HepG2 (cell line): ENCODE measurements around the gene SYT1. TPM values are rescaled to one million over a fixed set of nuclear protein-coding genes. Genes with fewer than 3 reads are reported as not detected.

Source experiments
- ATAC-seq: fragments of 200-7000 bp; cut with Tn5 transposase; 3 replicates; pipeline ENCODE4 v1.9.1; 2020; ENCODE audit warnings: mild to moderate bottlenecking, moderate library complexity
- BruUV-seq: library from RNA; stranded (reverse); fragments of 400-500 nt; replicated peaks from 2 replicates; lab custom pipeline; 2021; lab: Mats Ljungman, UMichigan
- CTCF ChIA-PET: fragments of 300-600 bp; formaldehyde crosslinking; extraction: SDS; loops from one replicate; lab custom pipeline; 2021; ENCODE audit warnings: low total read pairs, inconsistent platforms, low intra/inter-chr PET ratio; lab: Yijun Ruan, JAX
- POLR2A ChIA-PET: fragments of 350-600 bp; sonication (Branson Sonifier 250); formaldehyde crosslinking; loops from one replicate; lab custom pipeline; 2020; ENCODE audit warnings: antibody characterized with exemption, inconsistent platforms; lab: Yijun Ruan, JAX
- DNase-seq: peaks from one replicate; pipeline ENCODE4 v3.0.0-alpha.2; 2015; ENCODE audit warnings: low spot score
- FAIRE-seq: peaks from 3 replicates; lab custom pipeline; 2011; peaks lifted over from hg19 to GRCh38; lab: Jason Lieb, UNC
- H2AFZ ChIP-seq: one replicate; pipeline ENCODE4 v1.6.1; 2011; ENCODE audit warnings: low read length, inconsistent platforms
- H3K27ac ChIP-seq: fragments of 300-600 bp; 3 replicates; pipeline ENCODE4 v1.8.0; 2011; ENCODE audit warnings: mixed run types, mild to moderate bottlenecking, mixed read lengths, low read length, inconsistent platforms; ENCODE audit not compliant: insufficient read depth; ENCODE audit errors: extremely low read length
- H3K27me3 ChIP-seq, 2 experiments: fragments of 200-600 bp in 1 of 2; 2 replicates in 1 of 2; 3 replicates in 1 of 2; pipeline versions ENCODE4 v1.6.0 to v1.8.0; 2011; ENCODE audit warnings: low read length in 2 of 2, mild to moderate bottlenecking in 2 of 2, moderate library complexity in 2 of 2, inconsistent platforms in 1 of 2; ENCODE audit not compliant: insufficient read depth in 2 of 2, control insufficient read depth in 1 of 2
- H3K36me3 ChIP-seq, 2 experiments: fragments of 200-600 bp in 1 of 2; replicated peaks in 1 of 2; 2 replicates in 1 of 2; 3 replicates in 1 of 2; pipeline versions ENCODE4 v1.5.1 to v1.8.0; 2011; ENCODE audit warnings: low read length in 2 of 2, inconsistent platforms in 1 of 2; ENCODE audit not compliant: insufficient read depth in 2 of 2, control insufficient read depth in 1 of 2
- H3K4me1 ChIP-seq: 2 replicates; pipeline ENCODE4 v1.5.1; 2012; ENCODE audit warnings: low read length, inconsistent platforms; ENCODE audit not compliant: insufficient read depth
- H3K4me2 ChIP-seq: 2 replicates; pipeline ENCODE4 v1.6.0; 2011; ENCODE audit warnings: low read depth, low read length, inconsistent platforms
- H3K4me3 ChIP-seq, 3 experiments: fragments of 200-600 bp in 1 of 3; sonication (generic), shearing (Covaris generic) in 1 of 3; replicated peaks in 1 of 3; 2 replicates each; pipeline ENCODE4 v1.5.1; 2011 to 2016; ENCODE audit warnings: low read length in 3 of 3, inconsistent platforms in 2 of 3, low read depth in 2 of 3, mild to moderate bottlenecking in 2 of 3, control low read depth in 1 of 3, mixed read lengths in 1 of 3; ENCODE audit not compliant: insufficient read depth in 1 of 3
- H3K79me2 ChIP-seq: one replicate; pipeline ENCODE4 v1.6.1; 2011; ENCODE audit warnings: low read length, inconsistent platforms; ENCODE audit not compliant: insufficient read depth
- H3K9ac ChIP-seq: 2 replicates; pipeline ENCODE4 v1.6.0; 2011; ENCODE audit warnings: mild to moderate bottlenecking, low read depth, low read length, inconsistent platforms; ENCODE audit not compliant: insufficient read depth
- H3K9me3 ChIP-seq: 2 replicates; pipeline ENCODE4 v1.5.1; 2012; ENCODE audit warnings: mild to moderate bottlenecking, low read length
- H4K20me1 ChIP-seq: 2 replicates; pipeline ENCODE4 v1.6.0; 2011; ENCODE audit warnings: inconsistent platforms, mild to moderate bottlenecking, low read length, moderate library complexity; ENCODE audit not compliant: insufficient read depth
- BRCA1 ChIP-seq: sonication (generic); formaldehyde crosslinking; IDR thresholded peaks from 2 replicates; pipeline ENCODE4 v1.4.0; 2020; ENCODE audit warnings: missing genetic modification reagents
- KDM4B ChIP-seq: sonication (generic); formaldehyde crosslinking; IDR thresholded peaks from 2 replicates; pipeline ENCODE4 v1.4.0; 2020; ENCODE audit warnings: missing genetic modification reagents
- KLF11 ChIP-seq: IDR thresholded peaks from 2 replicates; pipeline ENCODE4 v1.6.1; 2016; ENCODE audit warnings: missing compliant biosample characterization
- KLF15 ChIP-seq: sonication (generic); formaldehyde crosslinking; IDR thresholded peaks from 2 replicates; pipeline ENCODE4 v1.8.1; 2023; ENCODE audit warnings: borderline replicate concordance, mild to moderate bottlenecking, inconsistent platforms, missing genetic modification reagents, mixed read lengths
- MED8 ChIP-seq: sonication (generic); formaldehyde crosslinking; IDR thresholded peaks from 2 replicates; pipeline ENCODE4 v1.8.1; 2023; ENCODE audit warnings: mild to moderate bottlenecking, missing genetic modification reagents; ENCODE audit not compliant: insufficient replicate concordance
- NFYC ChIP-seq: IDR thresholded peaks from 2 replicates; pipeline ENCODE4 v1.6.1; 2016; ENCODE audit warnings: missing genetic modification reagents, missing compliant biosample characterization
- RBAK ChIP-seq: sonication (generic); formaldehyde crosslinking; IDR thresholded peaks from 2 replicates; pipeline ENCODE4 v1.5.1; 2020; ENCODE audit warnings: mild to moderate bottlenecking, missing genetic modification reagents
- SIN3A ChIP-seq: IDR thresholded peaks from 2 replicates; pipeline ENCODE4 v1.6.1; 2011; ENCODE audit warnings: low read depth, mild to moderate bottlenecking, control low read depth, low read length, borderline replicate concordance
- SPEN ChIP-seq: sonication (generic); formaldehyde crosslinking; IDR thresholded peaks from 2 replicates; pipeline ENCODE4 v1.5.1; 2020; ENCODE audit warnings: low read depth, mild to moderate bottlenecking, missing genetic modification reagents
- TFDP2 ChIP-seq: sonication (generic); formaldehyde crosslinking; IDR thresholded peaks from 2 replicates; pipeline ENCODE4 v1.4.0; 2020; ENCODE audit warnings: missing genetic modification reagents
- ZNF207 ChIP-seq: fragments of 450-650 bp; IDR thresholded peaks from 2 replicates; pipeline ENCODE4 v1.6.1; 2016; ENCODE audit warnings: antibody characterized with exemption, borderline replicate concordance
- ZNF264 ChIP-seq: sonication (generic); formaldehyde crosslinking; IDR thresholded peaks from 2 replicates; pipeline ENCODE4 v1.4.0; 2020; ENCODE audit warnings: missing genetic modification reagents
- ZNF430 ChIP-seq: sonication (generic); formaldehyde crosslinking; IDR thresholded peaks from 2 replicates; pipeline ENCODE4 v1.9.0; 2021; ENCODE audit warnings: mild to moderate bottlenecking, missing genetic modification reagents
- ZNF484 ChIP-seq: sonication (generic); formaldehyde crosslinking; IDR thresholded peaks from 2 replicates; pipeline ENCODE4 v1.5.1; 2020; ENCODE audit warnings: mild to moderate bottlenecking, low read depth, missing genetic modification reagents, borderline replicate concordance
- ZNF570 ChIP-seq: sonication (generic); formaldehyde crosslinking; IDR thresholded peaks from 2 replicates; pipeline ENCODE4 v1.4.0; 2020; ENCODE audit warnings: mild to moderate bottlenecking, missing genetic modification reagents, borderline replicate concordance
- ZNF781 ChIP-seq: sonication (generic); formaldehyde crosslinking; IDR thresholded peaks from 2 replicates; pipeline ENCODE4 v1.5.1; 2020; ENCODE audit warnings: borderline replicate concordance, mild to moderate bottlenecking, missing genetic modification reagents; ENCODE audit errors: not compliant biosample characterization
- WGBS: methylation state at CpG from one replicate; pipeline ENCODE4 v1.1.6; 2017; ENCODE audit warnings: low lambda C conversion rate; 5-methylcytosine and 5-hydroxymethylcytosine counted together
- in situ Hi-C: cut with HindIII; loops from 2 replicates; pipeline ENCODE4 v1.10.0; 2017; ENCODE audit warnings: low pct_unique_long_range_greater_than_20kb; ENCODE audit not compliant: extremely low pct_ligation_motif_present
- intact Hi-C: fragments of 100-400 bp; cut with micrococcal nuclease; formaldehyde crosslinking; loops from one replicate; pipeline ENCODE4 v1.10.0; 2022; ENCODE audit not compliant: unreplicated experiment
- polyA plus RNA-seq, 8 experiments: library from polyadenylated mRNA; depleted of rRNA in 3 of 8; stranded (reverse) in 7 of 8; unstranded in 1 of 8; fragments of >200 nt; fragmentation: Illumina TruSeq in 4 of 8; extraction: Trizol in 4 of 8; gene quantifications; 2 replicates each; pipeline versions ENCODE4 v1.2.1 to v1.2.3, GENCODE V29; 2011 to 2016; ENCODE audit warnings: low read depth in 4 of 8, missing spikeins in 1 of 8, mixed read lengths in 1 of 8; ENCODE audit not compliant: insufficient read depth in 1 of 8
- total RNA-seq, 5 experiments: library from RNA; depleted of rRNA; stranded (reverse); fragments of >200 nt; fragmentation: Illumina TruSeq; extraction: Trizol; gene quantifications; 2 replicates each; pipeline ENCODE4 v1.2.3, GENCODE V29; 2016; ENCODE audit warnings: low read depth in 1 of 5

The SYT1 gene
- total and polyA plus RNA-seq, 2 of the 13 experiments (the other 11 are each of a cell fraction or from before 2014, with no cell fraction given): not detected

DNA sequence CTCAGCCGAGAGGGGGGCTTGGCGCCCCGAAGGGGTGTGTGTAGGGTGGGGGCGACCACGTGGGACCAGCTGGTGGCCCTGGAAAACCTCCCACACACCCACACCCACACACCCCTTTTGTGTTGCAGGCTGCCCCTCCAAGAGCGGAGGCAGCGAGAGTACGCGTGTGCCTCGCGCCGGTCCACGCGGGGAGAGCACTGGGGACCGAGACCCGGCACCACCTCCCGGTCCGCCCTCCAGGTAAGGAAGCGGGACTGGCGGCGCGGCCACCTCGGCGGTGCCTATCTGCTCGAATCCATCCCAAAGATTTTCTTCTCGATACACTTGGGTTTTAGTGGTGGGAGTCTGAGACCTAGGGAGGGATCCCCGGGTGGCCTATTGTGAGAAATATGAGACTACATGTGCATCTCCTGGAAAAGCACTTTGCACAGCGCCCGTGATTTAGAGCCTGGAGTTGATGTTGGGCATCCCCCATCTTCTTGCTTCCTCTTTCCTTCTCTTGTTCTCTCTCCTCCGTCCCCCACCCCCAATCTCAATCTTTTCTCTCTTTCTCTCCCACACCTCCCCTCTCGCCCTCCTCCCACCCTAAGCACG is 393 bp downstream of the SYT1 start (continued):
- TF ChIP-seq KLF15 (CRISPR knock-in tag): no peak
- no peak for TF ChIP-seq KLF11 (CRISPR knock-in tag)
- TF ChIP-seq BRCA1: no peak
- no peak for TF ChIP-seq ZNF484 (CRISPR knock-in tag)
- no peak for TF ChIP-seq NFYC (CRISPR knock-in tag)

GRCh38 chr12:78865516-78865915 is 942 bp downstream of the SYT1 start:
- no peaks in the 10 kb centered on the region for H3K79me2 ChIP-seq
- no TSS peak for BruUV-seq
- no peak overlapping the region for H3K9ac ChIP-seq
- H3K9me3 ChIP-seq: no peaks in the 10 kb centered on the region
- 26% methylated on average over 5 of the region's 5 CpGs for WGBS
- H3K4me1 ChIP-seq: no peaks in the 10 kb centered on the region
- 0 out of 5 replicates have a peak, but pooled peaks cover 0 to 6% of the 10 kb centered on the region in 2 experiments for H3K27me3 ChIP-seq
- TF ChIP-seq ZNF264 (CRISPR knock-in tag): no peak
- no peak for TF ChIP-seq SPEN (CRISPR knock-in tag)
- no peak for TF ChIP-seq ZNF207
- TF ChIP-seq SIN3A: no peak
- TF ChIP-seq ZNF430 (CRISPR knock-in tag): no peak
- no peak for TF ChIP-seq ZNF570 (CRISPR knock-in tag)
- TF ChIP-seq TFDP2 (CRISPR knock-in tag): no peak
- no peak for TF ChIP-seq ZNF781 (CRISPR knock-in tag)
- no peak for TF ChIP-seq KDM4B (CRISPR knock-in tag)
- no peak for TF ChIP-seq RBAK (CRISPR knock-in tag)
- TF ChIP-seq MED8 (CRISPR knock-in tag): no peak
- H3K36me3 ChIP-seq: no peaks in the 10 kb centered on the region
- in situ Hi-C loops (no loop called here), intact Hi-C loops (no loop called here)
- DNase-seq (no peak), ATAC-seq (no peak), FAIRE-seq (no peak)
- no peak overlapping the region for H3K27ac ChIP-seq
- CTCF ChIA-PET: no interaction called here
- H3K4me3 ChIP-seq: no peak overlapping the region
- H4K20me1 ChIP-seq: no peaks in the 10 kb centered on the region
- no peak overlapping the region for H2AFZ ChIP-seq
- no peak overlapping the region for H3K4me2 ChIP-seq
- POLR2A ChIA-PET: no interaction called here
